Caco-2 (cell line): Measurements from ENCODE around the gene CDAN1. TPM values are rescaled to one million over a fixed set of nuclear protein-coding genes. Genes with fewer than 3 reads are reported as not detected.

Experiments
- BruUV-seq: library from RNA; stranded (reverse); fragments of 400-500 nt; replicated peaks from 2 replicates; lab custom pipeline; 2021; lab: Mats Ljungman, UMichigan
- CTCF ChIA-PET: fragments of 300-600 bp; sonication (Branson Sonifier 250); formaldehyde crosslinking; loops from one replicate; lab custom pipeline; 2022; ENCODE audit warnings: antibody characterized with exemption; lab: Charles Lee
- POLR2A ChIA-PET: fragments of 300-600 bp; sonication (Branson Sonifier 250); formaldehyde crosslinking; loops from one replicate; lab custom pipeline; 2022; ENCODE audit warnings: antibody characterized with exemption; lab: Charles Lee
- DNase-seq, 2 experiments: peaks; one replicate each; pipeline versions ENCODE4 v3.0.0 to v3.0.0-alpha.2; 2020 to 2022
- H3K27me3 ChIP-seq: replicated peaks from 2 replicates; pipeline ENCODE4 v1.6.0; 2011; ENCODE audit warnings: low read length; ENCODE audit not compliant: control insufficient read depth, insufficient read depth
- H3K36me3 ChIP-seq: 2 replicates; pipeline ENCODE4 v1.5.1; 2011; ENCODE audit warnings: low read length; ENCODE audit not compliant: control insufficient read depth, insufficient read depth
- H3K4me1 ChIP-seq: fragments of 250-450 bp; sonication (Bioruptor Pico); 2 replicates; pipeline ENCODE4 v1.5.1; 2020; ENCODE audit warnings: mild to moderate bottlenecking
- H3K4me3 ChIP-seq: 2 replicates; pipeline ENCODE4 v1.5.1; 2011; ENCODE audit warnings: low read depth, mild to moderate bottlenecking, control low read depth, low read length
- H3K9me3 ChIP-seq: fragments of 250-450 bp; sonication (Bioruptor Pico); 2 replicates; pipeline ENCODE4 v1.5.1; 2020; ENCODE audit warnings: mild to moderate bottlenecking, moderate library complexity
- H3K27ac Mint-ChIP-seq: one replicate; pipeline ENCODE4 v1.8.0; 2022; ENCODE audit warnings: mixed read lengths; ENCODE audit not compliant: unreplicated experiment
- H3K27me3 Mint-ChIP-seq: one replicate; pipeline ENCODE4 v1.8.0; 2022; ENCODE audit warnings: mixed read lengths; ENCODE audit not compliant: insufficient read depth, unreplicated experiment
- H3K36me3 Mint-ChIP-seq: one replicate; pipeline ENCODE4 v1.8.0; 2022; ENCODE audit warnings: mild to moderate bottlenecking, mixed read lengths; ENCODE audit not compliant: insufficient read depth, unreplicated experiment
- H3K4me1 Mint-ChIP-seq: one replicate; pipeline ENCODE4 v1.8.0; 2022; ENCODE audit warnings: low read depth, mixed read lengths; ENCODE audit not compliant: unreplicated experiment
- H3K4me3 Mint-ChIP-seq: one replicate; pipeline ENCODE4 v1.8.0; 2022; ENCODE audit warnings: mild to moderate bottlenecking, moderate library complexity, mixed read lengths; ENCODE audit not compliant: unreplicated experiment
- H3K9me3 Mint-ChIP-seq: one replicate; pipeline ENCODE4 v1.8.0; 2022; ENCODE audit warnings: mixed read lengths; ENCODE audit not compliant: unreplicated experiment
- CTCF ChIP-seq, 2 experiments: fragments of 200-600 bp in 1 of 2; IDR thresholded peaks; 1 replicate in 1 of 2; 2 replicates in 1 of 2; pipeline versions ENCODE4 v1.5.1 to v1.8.0; 2011 to 2022; ENCODE audit warnings: antibody characterized with exemption in 1 of 2, control low read depth in 1 of 2, inconsistent platforms in 1 of 2, low read depth in 1 of 2, low read length in 1 of 2, mild to moderate bottlenecking in 1 of 2, moderate library complexity in 1 of 2; ENCODE audit not compliant: insufficient read depth in 1 of 2, severe bottlenecking in 1 of 2, unreplicated experiment in 1 of 2
- intact Hi-C: fragments of 100-400 bp; cut with micrococcal nuclease; formaldehyde crosslinking; loops from one replicate; pipeline ENCODE4 v1.10.0; 2022; ENCODE audit not compliant: unreplicated experiment
- total RNA-seq: library from RNA; stranded (reverse); gene quantifications from 2 replicates; pipeline ENCODE4 v1.2.3, GENCODE V29; 2022

Gene CDAN1
- total RNA-seq, 1 experiment from 2014 or later = 29.4 TPM

DNA sequence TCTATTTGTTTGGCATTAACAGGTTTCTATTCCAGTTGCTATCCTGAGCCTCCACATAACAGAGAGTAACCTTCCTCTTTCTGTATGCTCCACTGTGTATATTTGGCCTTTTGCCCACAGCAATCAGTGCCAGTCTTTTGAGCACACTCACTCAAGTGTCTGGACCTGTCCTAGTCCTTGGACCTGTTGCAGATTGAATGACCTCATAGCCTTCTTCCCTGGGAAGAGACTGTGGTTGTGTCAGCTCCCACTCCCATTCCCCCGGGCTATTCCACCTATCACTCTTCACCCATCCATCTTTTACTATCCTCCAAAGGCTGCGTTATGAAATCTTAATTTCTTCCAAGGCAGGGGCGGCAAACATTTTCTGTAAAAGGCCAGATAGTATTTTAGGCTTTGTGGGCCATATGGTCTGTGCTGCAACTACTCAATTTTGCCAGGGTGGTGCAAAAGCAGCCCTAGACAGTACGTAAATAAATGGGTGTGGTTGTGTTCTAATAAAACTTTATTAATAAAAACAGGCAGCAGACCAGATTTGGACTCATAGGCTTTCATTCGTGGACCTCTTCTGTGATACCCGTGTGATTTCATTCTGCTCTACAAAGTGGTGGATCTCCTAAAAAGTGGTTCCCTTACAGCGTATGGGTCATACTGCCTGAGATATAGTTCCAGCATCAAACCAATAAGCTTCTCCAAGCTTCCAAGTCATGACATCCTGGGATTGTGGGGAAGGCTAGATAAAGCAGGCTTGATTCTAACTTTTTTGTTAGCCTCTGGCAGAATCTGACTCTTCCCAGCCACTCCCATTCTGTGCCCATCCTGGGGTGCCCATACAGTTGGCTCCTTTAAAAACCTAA is 57.4 kb downstream of the CDAN1 start:
- BruUV-seq = no TSS peak
- no peaks in the 10 kb centered on the region for H3K9me3 ChIP-seq
- H3K27me3 ChIP-seq = no peaks in the 10 kb centered on the region
- H3K36me3 ChIP-seq = no peaks in the 10 kb centered on the region
- no peaks in the 10 kb centered on the region for H3K4me1 ChIP-seq
- Mint-ChIP-seq H3K36me3 (no peaks in the 10 kb centered on the region), H3K27me3 (peaks cover 3% of the 10 kb centered on the region), H3K4me1 (no peaks in the 10 kb centered on the region), H3K9me3 (no peaks in the 10 kb centered on the region), H3K4me3 (no peak overlapping the region), H3K27ac (no peak overlapping the region)
- no peak overlapping the region for H3K4me3 ChIP-seq
- ChIA-PET CTCF (interaction anchor here (0.6 kb wide), 1 partner anchor 726 kb away, joined by 4 read pairs; no protein-coding TSS in a partner anchor), POLR2A (no interaction called here)
- TF ChIP-seq CTCF (IDR thresholded peaks at IDR 0.05; ENCODE audit: insufficient read depth in 1 of 2, low read depth in 1 of 2, low read length in 1 of 2, severe bottlenecking in 1 of 2, unreplicated experiment in 1 of 2) = no peak
- DNase-seq = no peak
- intact Hi-C loops = no loop called here

DNA sequence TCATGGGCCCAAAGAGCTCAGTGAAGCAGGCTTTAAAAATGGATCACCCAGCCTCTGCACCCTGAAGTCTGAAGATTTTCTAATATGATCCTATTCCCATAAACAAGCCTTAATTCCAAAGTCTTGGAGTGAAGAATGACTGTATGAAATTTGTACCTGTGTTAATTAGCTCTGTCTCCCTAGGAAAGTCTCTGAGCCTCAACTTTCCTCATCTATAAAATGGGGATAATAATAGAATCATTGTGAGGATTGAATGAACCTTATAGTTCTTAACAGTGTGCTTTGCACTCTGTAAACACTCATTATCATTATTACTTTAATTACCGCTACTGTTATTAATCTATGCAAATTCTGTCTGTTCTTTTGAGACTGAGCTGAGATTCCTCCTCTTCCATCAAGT is 61.9 kb downstream of the CDAN1 start:
- intact Hi-C loops = no loop called here
- BruUV-seq = no TSS peak
- Mint-ChIP-seq H3K36me3 (no peaks in the 10 kb centered on the region), H3K9me3 (no peaks in the 10 kb centered on the region), H3K4me1 (no peaks in the 10 kb centered on the region), H3K4me3 (no peak overlapping the region), H3K27ac (no peak overlapping the region), H3K27me3 (peaks cover 3% of the 10 kb centered on the region)
- POLR2A ChIA-PET = no interaction called here
- Histone ChIP-seq H3K9me3 (no peaks in the 10 kb centered on the region), H3K4me3 (no peak overlapping the region), H3K27me3 (no peaks in the 10 kb centered on the region), H3K36me3 (no peaks in the 10 kb centered on the region), H3K4me1 (no peaks in the 10 kb centered on the region)
- TF ChIP-seq CTCF (IDR thresholded peaks at IDR 0.05; ENCODE audit: insufficient read depth in 1 of 2, low read depth in 1 of 2, low read length in 1 of 2, severe bottlenecking in 1 of 2, unreplicated experiment in 1 of 2) = no peak
- CTCF ChIA-PET = interaction anchor here (0.6 kb wide), 1 partner anchor 181 kb away, joined by 3 read pairs; no protein-coding TSS in a partner anchor
- no peak for DNase-seq

GRCh38 chr15:42674472-42674871 is 62.5 kb downstream of the CDAN1 start:
- no TSS peak for BruUV-seq
- no peak overlapping the region for H3K4me3 Mint-ChIP-seq
- Histone ChIP-seq H3K9me3 (no peaks in the 10 kb centered on the region), H3K36me3 (no peaks in the 10 kb centered on the region), H3K4me3 (no peak overlapping the region), H3K27me3 (no peaks in the 10 kb centered on the region), H3K4me1 (no peaks in the 10 kb centered on the region)
- H3K27me3 Mint-ChIP-seq = peaks cover 3% of the 10 kb centered on the region
- intact Hi-C loops = no loop called here
- DNase-seq = no peak
- TF ChIP-seq CTCF (IDR thresholded peaks at IDR 0.05; ENCODE audit: insufficient read depth in 1 of 2, low read depth in 1 of 2, low read length in 1 of 2, severe bottlenecking in 1 of 2, unreplicated experiment in 1 of 2) = no peak
- ChIA-PET POLR2A (no interaction called here), CTCF (no interaction called here)
- no peaks in the 10 kb centered on the region for H3K4me1 Mint-ChIP-seq
- H3K9me3 Mint-ChIP-seq = no peaks in the 10 kb centered on the region
- no peaks in the 10 kb centered on the region for H3K36me3 Mint-ChIP-seq
- no peak overlapping the region for H3K27ac Mint-ChIP-seq

Other genes starting within 250 kb of the CDAN1 start
- 47.8 and 51.4 TPM in 2 replicates for gene ZNF106, start 246.0 kb downstream of the CDAN1 start, total RNA-seq
- 92.2 and 97.5 TPM in 2 replicates for gene SNAP23, start 241.5 kb downstream of the CDAN1 start, total RNA-seq
- 19.3 and 28.8 TPM in 2 replicates for gene LRRC57, start 188.3 kb downstream of the CDAN1 start, total RNA-seq
- gene HAUS2, start 188.3 kb downstream of the CDAN1 start, total RNA-seq = 35.7 and 36.9 TPM in 2 replicates
- gene STARD9, start 161.5 kb downstream of the CDAN1 start, total RNA-seq = 0.56 and 0.86 TPM in 2 replicates
- 9.7 and 10.1 TPM in 2 replicates for gene TTBK2, start 183.7 kb upstream of the CDAN1 start, total RNA-seq